Stomach (tissue), 9 donors: ENCODE data around the gene DIPK1C. TPM values are rescaled to one million over a fixed set of nuclear protein-coding genes. Genes with fewer than 3 reads are reported as not detected.

ENCODE experiments used
- DNase-seq, 2 donors: peaks; one replicate each; pipeline versions ENCODE4 v3.0.0 to v3.0.0-alpha.2; 2013 to 2019
- H3K27ac ChIP-seq, 5 donors: fragments of 200-600 bp in 4 of 5; sonication (generic) in 4 of 5; one replicate each; pipeline ENCODE4 v1.5.1; 2013 to 2019; ENCODE audit warnings: mild to moderate bottlenecking in 1 of 5, moderate library complexity in 1 of 5
- H3K27me3 ChIP-seq, 3 donors: fragments of 200-600 bp; sonication (generic); one replicate each; pipeline ENCODE4 v1.5.1; 2017 to 2019; ENCODE audit warnings: mixed run types in 1 of 3
- H3K36me3 ChIP-seq, 4 donors: fragments of 200-600 bp; sonication (generic); 1 replicate in 3 of 4; 2 replicates in 1 of 4; pipeline ENCODE4 v1.5.1; 2016 to 2019
- H3K4me1 ChIP-seq, 4 donors: fragments of 200-600 bp; sonication (generic); one replicate each; pipeline ENCODE4 v1.5.1; 2016 to 2019
- H3K4me3 ChIP-seq, 4 donors: fragments of 200-600 bp; sonication (generic) in 3 of 4; one replicate each; pipeline ENCODE4 v1.5.1; 2016 to 2019; ENCODE audit warnings: mild to moderate bottlenecking in 1 of 4
- H3K9me3 ChIP-seq, 4 donors: fragments of 200-600 bp; sonication (generic); one replicate each; pipeline ENCODE4 v1.5.1; 2016 to 2019
- CTCF ChIP-seq, 7 experiments: fragments of 450-650 bp in 4 of 7; fragments of 200-600 bp in 3 of 7; sonication (generic) in 3 of 7; IDR thresholded peaks; one replicate each; pipeline ENCODE4 v1.5.1; 2016 to 2019; ENCODE audit warnings: antibody characterized with exemption in 7 of 7, control low read depth in 2 of 7, mild to moderate bottlenecking in 1 of 7
- EP300 ChIP-seq: sonication (generic); formaldehyde crosslinking; IDR thresholded peaks from one replicate; pipeline ENCODE4 v1.6.1; 2017; ENCODE audit warnings: antibody characterized with exemption
- POLR2A ChIP-seq, 4 donors: fragments of 450-650 bp; IDR thresholded peaks; one replicate each; pipeline ENCODE4 v1.6.1; 2016; ENCODE audit warnings: antibody characterized with exemption in 4 of 4, control low read depth in 2 of 4, mild to moderate bottlenecking in 1 of 4, moderate library complexity in 1 of 4
- POLR2AphosphoS5 ChIP-seq, 3 donors: sonication (generic); formaldehyde crosslinking; IDR thresholded peaks; one replicate each; pipeline ENCODE4 v1.6.1; 2016; ENCODE audit warnings: antibody characterized with exemption in 3 of 3
- WGBS, 5 donors: extraction: QIAGEN DNeasy Blood & Tissue Kit in 3 of 5; methylation state at CpG; one replicate each; pipeline versions ENCODE4 v1.1.5 to v1.1.7; 2013 to 2018; 5-methylcytosine and 5-hydroxymethylcytosine counted together
- intact Hi-C: fragments of 100-400 bp; cut with DNase I; formaldehyde crosslinking; loops from one replicate; pipeline ENCODE4 v1.15.1; 2023; ENCODE audit warnings: low total_unique reads
- polyA plus RNA-seq, 3 donors: library from polyadenylated mRNA; stranded (reverse); fragments of 200-250 nt; gene quantifications; one replicate each; pipeline ENCODE4 v1.2.3, GENCODE V29; 2013
- total RNA-seq, 5 donors: library from RNA; depleted of rRNA; stranded (reverse); fragments of >200 nt; gene quantifications; one replicate each; pipeline versions ENCODE4 v1.1.0 to v1.2.3, GENCODE V29; 2014 to 2016
- donor health status: healthy with polysubstance abuse.
- donor health status: Bipolar disorder and iron deficiency.
- donor health status: healthy.

The DIPK1C gene
- total and polyA plus RNA-seq, 8 donors: 0.55 to 2.3 (median 1.8) TPM; not detected in 3

DNA sequence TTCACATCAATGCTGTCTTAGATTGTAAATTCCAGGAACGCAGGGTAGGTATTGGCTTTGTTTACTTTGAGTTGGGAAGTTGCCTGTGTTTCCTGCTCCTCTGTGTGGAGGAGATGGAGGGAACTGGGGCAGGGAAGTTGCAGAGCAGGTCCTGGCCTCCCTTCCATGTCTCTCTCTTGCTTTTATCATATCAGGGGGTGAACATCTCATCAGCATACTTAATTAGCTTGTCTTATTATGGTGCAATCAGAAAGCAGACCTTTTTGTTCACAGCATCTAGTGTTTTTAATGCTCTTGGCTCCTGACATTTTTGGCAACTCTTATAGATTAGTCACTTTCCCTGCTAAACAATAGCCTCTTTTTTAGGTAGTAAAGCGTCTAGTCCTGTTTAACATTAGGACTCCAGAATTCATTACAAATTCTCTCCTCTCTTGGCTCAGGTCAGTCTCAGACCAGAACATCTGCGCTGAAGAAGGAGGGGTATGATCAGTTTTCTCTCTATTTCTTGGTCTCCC is 11.5 kb upstream of the DIPK1C start:
- DNase-seq: no peak
- Histone ChIP-seq H3K27me3 (no peaks in the 10 kb centered on the region), H3K36me3 (no peaks in the 10 kb centered on the region), H3K9me3 (peaks cover 0 to 9% (median 2%) of the 10 kb centered on the region in 4 donors), H3K4me3 (no peak overlapping the region), H3K27ac (peak overlapping the region in 1 of 5 donors; percentile 41), H3K4me1 (peaks cover 0 to 9% (median 3%) of the 10 kb centered on the region in 4 donors)
- intact Hi-C loops: no loop called here
- WGBS, 5 donors: 28 to 45% (median 42%) methylated on average over 3 of the region's 3 CpGs
- TF ChIP-seq EP300 (no peak), POLR2A (IDR thresholded peaks at IDR 0.05) (no peak), CTCF (IDR thresholded peaks at IDR 0.05) (no peak), POLR2AphosphoS5 (IDR thresholded peaks at IDR 0.05) (no peak)

GRCh38 chr18:74465775-74466174 is 8.7 kb upstream of the DIPK1C start:
- intact Hi-C loops: no loop called here

DNA sequence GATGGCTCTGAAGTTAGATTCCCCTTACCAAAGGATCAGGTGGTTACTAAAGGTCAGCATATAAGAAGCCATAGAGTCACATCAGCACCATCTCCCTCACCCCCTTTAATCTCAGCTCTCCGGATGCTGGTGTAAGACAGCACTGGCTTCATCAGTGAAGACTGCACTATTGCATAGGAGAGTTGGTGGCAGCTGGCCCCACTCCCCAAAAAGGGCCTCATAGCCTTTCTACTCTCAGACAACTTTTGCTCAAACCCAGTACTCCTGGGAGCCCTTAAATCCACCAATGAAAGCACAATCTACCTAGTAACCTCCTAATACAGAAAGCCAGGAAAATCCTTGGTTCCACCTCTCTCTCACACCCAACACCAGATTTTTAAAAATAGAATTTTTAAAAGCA is 6.9 kb upstream of the DIPK1C start:
- H3K36me3 ChIP-seq: no peaks in the 10 kb centered on the region
- DNase-seq: no peak
- no peak overlapping the region for H3K27ac ChIP-seq
- no peak overlapping the region for H3K4me3 ChIP-seq
- H3K9me3 ChIP-seq: no peaks in the 10 kb centered on the region
- intact Hi-C loops: no loop called here
- H3K27me3 ChIP-seq: peaks cover 0 to 12% (median 0%) of the 10 kb centered on the region in 3 donors
- peaks cover 0 to 8% (median 3%) of the 10 kb centered on the region in 4 donors for H3K4me1 ChIP-seq
- no peak for TF ChIP-seq CTCF (IDR thresholded peaks at IDR 0.05)
- TF ChIP-seq EP300: no peak
- no peak for TF ChIP-seq POLR2A (IDR thresholded peaks at IDR 0.05)
- no peak for TF ChIP-seq POLR2AphosphoS5 (IDR thresholded peaks at IDR 0.05)
- WGBS, 5 donors: 88 to 100% (median 95%) methylated on average over 1 of the region's 1 CpG

More at GRCh38 chr18:74465775-74466174, 8.7 kb upstream of the DIPK1C start:
- no peak overlapping the region for H3K4me3 ChIP-seq
- TF ChIP-seq POLR2AphosphoS5 (IDR thresholded peaks at IDR 0.05) (no peak), EP300 (no peak), POLR2A (IDR thresholded peaks at IDR 0.05) (no peak), CTCF (IDR thresholded peaks at IDR 0.05) (no peak)
- H3K9me3 ChIP-seq: peaks cover 0 to 7% (median 0%) of the 10 kb centered on the region in 4 donors
- no peaks in the 10 kb centered on the region for H3K36me3 ChIP-seq
- H3K27ac ChIP-seq: no peak overlapping the region
- peaks cover 0 to 10% (median 0%) of the 10 kb centered on the region in 3 donors for H3K27me3 ChIP-seq
- 79 to 92% (median 86%) methylated on average over 4 of the region's 4 CpGs for WGBS, 5 donors
- peaks cover 0 to 9% (median 3%) of the 10 kb centered on the region in 4 donors for H3K4me1 ChIP-seq
- DNase-seq: no peak

GRCh38 chr18:74463254-74463653 is 6.1 kb upstream of the DIPK1C start:
- intact Hi-C loops: no loop called here
- WGBS, 5 donors: 70 to 82% (median 79%) methylated on average over 8 of the region's 8 CpGs

More at GRCh38 chr18:74463254-74463653, 6.1 kb upstream of the DIPK1C start:
- no peak for TF ChIP-seq POLR2A (IDR thresholded peaks at IDR 0.05)
- TF ChIP-seq EP300: no peak
- TF ChIP-seq CTCF (IDR thresholded peaks at IDR 0.05): no peak
- TF ChIP-seq POLR2AphosphoS5 (IDR thresholded peaks at IDR 0.05): no peak
- Histone ChIP-seq H3K27ac (no peak overlapping the region), H3K36me3 (no peaks in the 10 kb centered on the region), H3K4me3 (no peak overlapping the region), H3K27me3 (peaks cover 0 to 19% (median 0%) of the 10 kb centered on the region in 3 donors), H3K4me1 (peaks cover 0 to under 1% (median under 1%) of the 10 kb centered on the region in 4 donors), H3K9me3 (no peaks in the 10 kb centered on the region)
- peak in 1 of 2 donors; percentile 37 for DNase-seq
